ENCODE data around the gene EYS. TPM values are rescaled to one million over a fixed set of nuclear protein-coding genes. Genes with fewer than 3 reads are reported as not detected.

Gene EYS
- total and polyA plus RNA-seq, 8 donors, result 0.55 to 0.58 TPM; not detected in 6

GRCh38 chr6:63928613-63929012, 1778.4 kb downstream of the EYS start:
- DNase-seq, result no peak
- no peaks in the 10 kb centered on the region for H3K27me3 ChIP-seq
- no peaks in the 10 kb centered on the region for H3K9me3 ChIP-seq
- no peak overlapping the region for H3K4me3 ChIP-seq
- 83 to 93% (median 85%) methylated on average over 3 of the region's 3 CpGs for WGBS, 5 donors
- no peaks in the 10 kb centered on the region for H3K36me3 ChIP-seq
- H3K4me1 ChIP-seq, result peaks cover 0 to 13% (median 10%) of the 10 kb centered on the region in 4 donors
- TF ChIP-seq POLR2AphosphoS5 (IDR thresholded peaks at IDR 0.05) (no peak), EP300 (IDR thresholded peaks at IDR 0.05) (no peak), CTCF (IDR thresholded peaks at IDR 0.05) (no peak), POLR2A (IDR thresholded peaks at IDR 0.05) (no peak)
- intact Hi-C loops (cut with DNase I; ENCODE audit: low total_unique reads), result no loop called here
- H3K27ac ChIP-seq, result no peak overlapping the region

GRCh38 chr6:63926950-63927927, 1779.8 kb downstream of the EYS start:
- TF ChIP-seq EP300 (IDR thresholded peaks at IDR 0.05) (no peak), CTCF (IDR thresholded peaks at IDR 0.05) (no peak), POLR2AphosphoS5 (IDR thresholded peaks at IDR 0.05) (no peak), POLR2A (IDR thresholded peaks at IDR 0.05) (no peak)
- H3K9me3 ChIP-seq, result no peaks in the 10 kb centered on the region
- H3K27ac ChIP-seq, result no peak overlapping the region
- DNase-seq, result no peak
- no peaks in the 10 kb centered on the region for H3K27me3 ChIP-seq
- peaks cover 0 to 13% (median 10%) of the 10 kb centered on the region in 4 donors for H3K4me1 ChIP-seq
- no peaks in the 10 kb centered on the region for H3K36me3 ChIP-seq
- 61 to 72% (median 69%) methylated on average over 7 of the region's 7 CpGs for WGBS, 5 donors
- intact Hi-C loops (cut with DNase I; ENCODE audit: low total_unique reads), result no loop called here
- no peak overlapping the region for H3K4me3 ChIP-seq

- intact Hi-C loops (cut with DNase I; ENCODE audit: low total_unique reads), result no loop called here
- Histone ChIP-seq H3K27ac (no peak overlapping the region), H3K4me3 (no peak overlapping the region), H3K36me3 (no peaks in the 10 kb centered on the region), H3K27me3 (no peaks in the 10 kb centered on the region), H3K4me1 (peaks cover 0 to 13% (median 9%) of the 10 kb centered on the region in 4 donors), H3K9me3 (no peaks in the 10 kb centered on the region)
- no peak for TF ChIP-seq CTCF (IDR thresholded peaks at IDR 0.05)
- TF ChIP-seq POLR2A (IDR thresholded peaks at IDR 0.05), result no peak
- no peak for TF ChIP-seq POLR2AphosphoS5 (IDR thresholded peaks at IDR 0.05)
- TF ChIP-seq EP300 (IDR thresholded peaks at IDR 0.05), result no peak
- no peak for DNase-seq
- WGBS, 5 donors, result 34 to 62% (median 51%) methylated on average over 1 of the region's 1 CpG
Measured at GRCh38 chr6:63926258-63926780, 1780.7 kb downstream of the EYS start.

- Histone ChIP-seq H3K9me3 (no peaks in the 10 kb centered on the region), H3K4me1 (peaks cover 0 to 11% (median 2%) of the 10 kb centered on the region in 4 donors), H3K27me3 (no peaks in the 10 kb centered on the region), H3K36me3 (no peaks in the 10 kb centered on the region), H3K27ac (no peak overlapping the region), H3K4me3 (no peak overlapping the region)
- intact Hi-C loops (cut with DNase I; ENCODE audit: low total_unique reads), result no loop called here
- DNase-seq, result peak in 1 of 2 donors; percentile 62
- 9 to 14% (median 10%) methylated on average over 6 of the region's 6 CpGs for WGBS, 5 donors
- TF ChIP-seq CTCF (IDR thresholded peaks at IDR 0.05) (peak in 5 of 7 experiments; percentile 28 to 61 (median 45)), EP300 (IDR thresholded peaks at IDR 0.05) (no peak)
Measured at GRCh38 chr6:63923139-63923739, 1783.8 kb downstream of the EYS start.

Data from stomach (tissue), 9 donors.